Type B pancreatic cell (in vitro differentiated cells): Measurements from ENCODE around the gene MYBPC2. TPM values are rescaled to one million over a fixed set of nuclear protein-coding genes. Genes with fewer than 3 reads are reported as not detected.
"Not testable (repeated sequence)": the region's sequence is repeated elsewhere in the genome, so short reads cannot be mapped to it uniquely, and the experiment has no call there.

Experiments used
- DNase-seq: peaks from one replicate; pipeline ENCODE4 v3.0.0; 2021; ENCODE audit warnings: mixed read lengths; ENCODE audit not compliant: unreplicated experiment; ENCODE audit errors: extremely low spot score
- H3K27ac Mint-ChIP-seq: 2 replicates; pipeline ENCODE4 v1.8.0; 2021; ENCODE audit warnings: mild to moderate bottlenecking, mixed read lengths
- H3K27me3 Mint-ChIP-seq: 2 replicates; pipeline ENCODE4 v1.8.0; 2021; ENCODE audit warnings: mixed read lengths
- H3K36me3 Mint-ChIP-seq: 2 replicates; pipeline ENCODE4 v1.8.0; 2021; ENCODE audit warnings: mixed read lengths
- H3K4me1 Mint-ChIP-seq: one replicate; pipeline ENCODE4 v1.8.0; 2021; ENCODE audit warnings: mixed read lengths; ENCODE audit not compliant: unreplicated experiment
- H3K4me3 Mint-ChIP-seq: 2 replicates; pipeline ENCODE4 v1.8.0; 2021; ENCODE audit warnings: mild to moderate bottlenecking, mixed read lengths
- H3K9me3 Mint-ChIP-seq: 2 replicates; pipeline ENCODE4 v1.8.0; 2021; ENCODE audit warnings: mixed read lengths
- CTCF ChIP-seq: fragments of 200-600 bp; sonication (generic); conservative IDR thresholded peaks from 2 replicates; pipeline ENCODE4 v1.5.0; 2021; ENCODE audit warnings: antibody characterized with exemption, mild to moderate bottlenecking
- total RNA-seq: library from RNA; stranded (reverse); gene quantifications from 2 replicates; pipeline ENCODE4 v1.2.1, GENCODE V29; 2021; ENCODE audit warnings: low replicate concordance

The MYBPC2 gene
- total RNA-seq, 1 donor from 2014 or later: 0.12 TPM

- no peak for TF ChIP-seq CTCF
- no peaks in the 10 kb centered on the region for H3K27me3 Mint-ChIP-seq
- H3K4me1 Mint-ChIP-seq: peaks cover 23% of the 10 kb centered on the region
- H3K4me3 Mint-ChIP-seq: peak overlapping the region; percentile 65
- H3K36me3 Mint-ChIP-seq: peaks cover 10% of the 10 kb centered on the region
- H3K27ac Mint-ChIP-seq: peak overlapping the region; percentile 66
- H3K9me3 Mint-ChIP-seq: no peaks in the 10 kb centered on the region
- DNase-seq: no peak
These were observed 45.4 kb upstream of the MYBPC2 start for GRCh38 chr19:50387176-50387867.

GRCh38 chr19:50387868-50388245 lies 44.8 kb upstream of the MYBPC2 start:
- H3K9me3 Mint-ChIP-seq: no peaks in the 10 kb centered on the region
- DNase-seq: no peak
- peaks cover 12% of the 10 kb centered on the region for H3K36me3 Mint-ChIP-seq
- H3K4me3 Mint-ChIP-seq: peak overlapping the region; percentile 65
- no peak for TF ChIP-seq CTCF
- peak overlapping the region; percentile 66 for H3K27ac Mint-ChIP-seq
- H3K4me1 Mint-ChIP-seq: peaks cover 23% of the 10 kb centered on the region
- no peaks in the 10 kb centered on the region for H3K27me3 Mint-ChIP-seq

GRCh38 chr19:50390295-50390694 lies 42.4 kb upstream of the MYBPC2 start:
- H3K27ac Mint-ChIP-seq, DNase-seq, H3K4me3 Mint-ChIP-seq, H3K4me1 Mint-ChIP-seq, H3K9me3 Mint-ChIP-seq, H3K27me3 Mint-ChIP-seq: not testable (repeated sequence)
- H3K36me3 Mint-ChIP-seq: peaks cover 23% of the 10 kb centered on the region

GRCh38 chr19:50390952-50391351 lies 41.7 kb upstream of the MYBPC2 start:
- not testable (repeated sequence) for H3K4me3 Mint-ChIP-seq, H3K9me3 Mint-ChIP-seq, H3K27me3 Mint-ChIP-seq, DNase-seq, H3K4me1 Mint-ChIP-seq, H3K27ac Mint-ChIP-seq
- H3K36me3 Mint-ChIP-seq: peaks cover 27% of the 10 kb centered on the region

- H3K27ac Mint-ChIP-seq: no peak overlapping the region
- no peaks in the 10 kb centered on the region for H3K9me3 Mint-ChIP-seq
- peaks cover 3% of the 10 kb centered on the region for H3K4me1 Mint-ChIP-seq
- no peak overlapping the region for H3K4me3 Mint-ChIP-seq
- TF ChIP-seq CTCF: no peak
- no peaks in the 10 kb centered on the region for H3K27me3 Mint-ChIP-seq
- DNase-seq: no peak
- peaks cover 26% of the 10 kb centered on the region for H3K36me3 Mint-ChIP-seq
These were observed 39.9 kb upstream of the MYBPC2 start for GRCh38 chr19:50392759-50393158.

GRCh38 chr19:50393589-50393988 lies 39.1 kb upstream of the MYBPC2 start:
- H3K36me3 Mint-ChIP-seq: peaks cover 26% of the 10 kb centered on the region

More at GRCh38 chr19:50393589-50393988, 39.1 kb upstream of the MYBPC2 start:
- Mint-ChIP-seq H3K27me3 (no peaks in the 10 kb centered on the region), H3K4me1 (peaks cover 4% of the 10 kb centered on the region), H3K9me3 (no peaks in the 10 kb centered on the region), H3K27ac (no peak overlapping the region), H3K4me3 (no peak overlapping the region)
- TF ChIP-seq CTCF: no peak
- DNase-seq: no peak
